SH-SY5Y (cell line): Measurements from ENCODE around the gene CCDC86.

ENCODE experiments used
- GATA2 ChIP-seq: IDR thresholded peaks from 2 replicates; pipeline ENCODE4 v1.6.1; 2011; ENCODE audit warnings: mild to moderate bottlenecking, low read depth, low read length
- GATA3 ChIP-seq: IDR thresholded peaks from 2 replicates; pipeline ENCODE4 v1.6.1; 2011; ENCODE audit warnings: low read depth, mild to moderate bottlenecking, low read length, moderate library complexity

GRCh38 chr11:60854140-60854846 lies 12.4 kb downstream of the CCDC86 start:
- TF ChIP-seq GATA3 = no peak
- no peak for TF ChIP-seq GATA2
